Neural cell (in vitro differentiated cells): Measurements from ENCODE around the gene ADD2. TPM values are rescaled to one million over a fixed set of nuclear protein-coding genes. Genes with fewer than 3 reads are reported as not detected.

ENCODE experiments used
- H2AFZ ChIP-seq: fragments of 200-600, 300-800 bp; sonication (generic), shearing (Covaris generic); 2 replicates; pipeline ENCODE4 v1.6.0; 2014; ENCODE audit warnings: low read depth, mild to moderate bottlenecking, antibody characterized with exemption, low read length, moderate library complexity
- H3F3A ChIP-seq: fragments of 200-600 bp; shearing (Covaris generic); 2 replicates; pipeline ENCODE4 v1.6.1; 2016; ENCODE audit warnings: mild to moderate bottlenecking, moderate library complexity, mixed read lengths, antibody characterized with exemption, low read length; ENCODE audit not compliant: insufficient read depth, poor library complexity, severe bottlenecking
- H3K27ac ChIP-seq: fragments of 200-600, 300-800 bp; sonication (generic), shearing (Covaris generic); 2 replicates; pipeline ENCODE4 v1.5.1; 2014; ENCODE audit warnings: mild to moderate bottlenecking, low read length, moderate library complexity
- H3K27me3 ChIP-seq: fragments of 300-800, 200-600 bp; sonication (generic), shearing (Covaris generic); 2 replicates; pipeline ENCODE4 v1.6.0; 2014; ENCODE audit warnings: mild to moderate bottlenecking, low read depth, low read length, moderate library complexity; ENCODE audit not compliant: insufficient read depth
- H3K36me3 ChIP-seq: fragments of 300-800, 200-600 bp; sonication (generic), shearing (Covaris generic); 2 replicates; pipeline ENCODE4 v1.5.1; 2014; ENCODE audit warnings: mild to moderate bottlenecking, antibody characterized with exemption, low read length, moderate library complexity; ENCODE audit not compliant: insufficient read depth
- H3K4me2 ChIP-seq: fragments of 300-800, 200-600 bp; sonication (generic), shearing (Covaris generic); 2 replicates; pipeline ENCODE4 v1.6.0; 2014; ENCODE audit warnings: mild to moderate bottlenecking, low read length
- H3K4me3 ChIP-seq: fragments of 300-800, 200-600 bp; sonication (generic), shearing (Covaris generic); 2 replicates; pipeline ENCODE4 v1.5.1; 2014; ENCODE audit warnings: mild to moderate bottlenecking, low read length, moderate library complexity
- H3K79me2 ChIP-seq: fragments of 200-600 bp; shearing (Covaris generic); replicated peaks from 2 replicates; pipeline ENCODE4 v1.6.0; 2014; ENCODE audit warnings: mild to moderate bottlenecking, low read length, moderate library complexity; ENCODE audit not compliant: insufficient read depth
- H3K9ac ChIP-seq: fragments of 300-800, 200-600 bp; sonication (generic), shearing (Covaris generic); 2 replicates; pipeline ENCODE4 v1.6.1; 2016; ENCODE audit warnings: mild to moderate bottlenecking, low read length, mixed read lengths
- H3K9me2 ChIP-seq: fragments of 200-600 bp; shearing (Covaris generic); 2 replicates; pipeline ENCODE4 v1.6.1; 2016; ENCODE audit warnings: mild to moderate bottlenecking, low read length, mixed read lengths; ENCODE audit not compliant: insufficient read depth
- H3K9me3 ChIP-seq: fragments of 200-600, 300-800 bp; sonication (generic), shearing (Covaris generic); 2 replicates; pipeline ENCODE4 v1.6.1; 2016; ENCODE audit warnings: mild to moderate bottlenecking, mixed run types, low read length, moderate library complexity, mixed read lengths
- H4K20me1 ChIP-seq: fragments of 200-600 bp; shearing (Covaris generic); 2 replicates; pipeline ENCODE4 v1.6.1; 2016; ENCODE audit warnings: mild to moderate bottlenecking, mixed run types; ENCODE audit not compliant: insufficient read depth
- EP300 ChIP-seq: fragments of 450-650 bp; conservative IDR thresholded peaks from 2 replicates; pipeline ENCODE4 v1.6.1; 2014; ENCODE audit warnings: antibody characterized with exemption, mild to moderate bottlenecking, moderate library complexity; ENCODE audit not compliant: poor library complexity, severe bottlenecking
- EZH2 ChIP-seq: fragments of 200-600, 300-800 bp; shearing (Covaris generic), sonication (generic); IDR thresholded peaks from 2 replicates; pipeline ENCODE4 v1.6.1; 2014; ENCODE audit warnings: antibody characterized with exemption, low read length, borderline replicate concordance, mild to moderate bottlenecking; ENCODE audit not compliant: insufficient read depth, poor library complexity, severe bottlenecking
- MXI1 ChIP-seq: fragments of 450-650 bp; conservative IDR thresholded peaks from 2 replicates; pipeline ENCODE4 v1.6.1; 2014; ENCODE audit warnings: antibody characterized with exemption, mild to moderate bottlenecking; ENCODE audit not compliant: poor library complexity, severe bottlenecking
- POLR2AphosphoS5 ChIP-seq: IDR thresholded peaks from 2 replicates; pipeline ENCODE4 v1.6.1; 2012
- RAD21 ChIP-seq: fragments of 450-650 bp; conservative IDR thresholded peaks from 2 replicates; pipeline ENCODE4 v1.6.1; 2014; ENCODE audit warnings: antibody characterized with exemption, mild to moderate bottlenecking, moderate library complexity
- REST ChIP-seq: IDR thresholded peaks from 2 replicates; pipeline ENCODE4 v1.6.1; 2012; ENCODE audit warnings: borderline replicate concordance
- SMC3 ChIP-seq: fragments of 450-650 bp; conservative IDR thresholded peaks from 2 replicates; pipeline ENCODE4 v1.6.1; 2014; ENCODE audit warnings: antibody characterized with exemption, mild to moderate bottlenecking, moderate library complexity; ENCODE audit not compliant: poor library complexity
- TAF1 ChIP-seq: IDR thresholded peaks from 2 replicates; pipeline ENCODE4 v1.6.1; 2012; ENCODE audit warnings: low read depth
- polyA plus RNA-seq: library from polyadenylated mRNA; depleted of rRNA; stranded (reverse); fragments of >200 nt; gene quantifications from 2 replicates; pipeline ENCODE4 v1.2.3, GENCODE V29; 2014
- TF ChIP-seq, protein P1 (sequence below): fragments of 450-650 bp; IDR thresholded peaks from 2 replicates; pipeline ENCODE4 v1.5.1; 2014; ENCODE audit warnings: antibody characterized with exemption, mild to moderate bottlenecking, moderate library complexity; ENCODE audit not compliant: poor library complexity, severe bottlenecking

The ADD2 gene
- polyA plus RNA-seq, 1 donor from 2014 or later = 52.5 TPM

- Histone ChIP-seq H3K27me3 (no peaks in the 10 kb centered on the region), H3K36me3 (peaks cover 14% of the 10 kb centered on the region), H2AFZ (no peak overlapping the region), H3K27ac (no peak overlapping the region), H4K20me1 (no peaks in the 10 kb centered on the region), H3K9me3 (no peaks in the 10 kb centered on the region), H3K9me2 (no peaks in the 10 kb centered on the region), H3K79me2 (no peaks in the 10 kb centered on the region), H3F3A (no peaks in the 10 kb centered on the region), H3K4me3 (no peak overlapping the region), H3K4me2 (no peak overlapping the region), H3K9ac (no peak overlapping the region)
- TF ChIP-seq EP300 (no peak), REST (no peak), EZH2 (no peak), POLR2AphosphoS5 (no peak), SMC3 (no peak), MXI1 (no peak)
- TF ChIP-seq, protein P1, sequence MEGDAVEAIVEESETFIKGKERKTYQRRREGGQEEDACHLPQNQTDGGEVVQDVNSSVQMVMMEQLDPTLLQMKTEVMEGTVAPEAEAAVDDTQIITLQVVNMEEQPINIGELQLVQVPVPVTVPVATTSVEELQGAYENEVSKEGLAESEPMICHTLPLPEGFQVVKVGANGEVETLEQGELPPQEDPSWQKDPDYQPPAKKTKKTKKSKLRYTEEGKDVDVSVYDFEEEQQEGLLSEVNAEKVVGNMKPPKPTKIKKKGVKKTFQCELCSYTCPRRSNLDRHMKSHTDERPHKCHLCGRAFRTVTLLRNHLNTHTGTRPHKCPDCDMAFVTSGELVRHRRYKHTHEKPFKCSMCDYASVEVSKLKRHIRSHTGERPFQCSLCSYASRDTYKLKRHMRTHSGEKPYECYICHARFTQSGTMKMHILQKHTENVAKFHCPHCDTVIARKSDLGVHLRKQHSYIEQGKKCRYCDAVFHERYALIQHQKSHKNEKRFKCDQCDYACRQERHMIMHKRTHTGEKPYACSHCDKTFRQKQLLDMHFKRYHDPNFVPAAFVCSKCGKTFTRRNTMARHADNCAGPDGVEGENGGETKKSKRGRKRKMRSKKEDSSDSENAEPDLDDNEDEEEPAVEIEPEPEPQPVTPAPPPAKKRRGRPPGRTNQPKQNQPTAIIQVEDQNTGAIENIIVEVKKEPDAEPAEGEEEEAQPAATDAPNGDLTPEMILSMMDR = no peak
Measured at GRCh38 chr2:70698847-70699246, 69.2 kb downstream of the ADD2 start.

DNA sequence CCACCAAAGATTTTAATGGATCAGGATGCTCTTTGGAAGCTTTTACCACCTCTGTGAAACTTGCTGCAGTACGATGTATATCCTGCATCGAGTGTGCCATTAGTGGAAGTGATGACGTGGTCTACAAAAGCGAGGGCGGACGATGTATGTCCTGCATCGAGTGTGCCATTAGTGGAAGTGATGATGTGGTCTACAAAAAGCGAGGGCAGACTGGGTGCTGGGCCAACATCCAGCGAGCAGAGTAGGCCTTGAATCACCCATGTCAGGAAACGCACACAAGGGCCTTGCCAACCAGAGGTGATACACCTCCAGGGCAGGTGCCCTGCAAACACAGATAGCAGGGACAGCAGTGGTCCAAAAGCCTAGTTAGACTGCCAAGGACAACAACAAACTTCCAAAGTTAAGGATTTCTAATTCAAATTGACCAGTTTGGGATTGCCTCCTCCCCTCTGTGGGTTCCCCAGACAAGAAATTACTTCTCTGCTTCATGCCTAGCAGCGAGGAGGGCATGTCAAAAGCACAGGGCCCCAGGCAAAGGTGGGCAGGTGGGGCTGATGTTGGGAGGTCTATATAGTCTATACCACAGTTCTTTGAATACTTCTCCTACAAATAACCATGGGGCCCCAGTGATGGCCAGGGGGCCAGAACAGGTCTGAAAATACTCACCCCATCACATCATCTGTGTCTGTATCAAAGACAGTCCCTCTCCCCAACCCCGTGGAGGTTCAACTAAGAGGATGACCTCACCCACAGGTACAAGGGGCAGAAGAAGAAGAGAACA is 70.2 kb downstream of the ADD2 start:
- Histone ChIP-seq H4K20me1 (no peaks in the 10 kb centered on the region), H3K27me3 (no peaks in the 10 kb centered on the region), H3F3A (no peaks in the 10 kb centered on the region), H3K9me3 (no peaks in the 10 kb centered on the region), H3K36me3 (peaks cover 14% of the 10 kb centered on the region), H2AFZ (no peak overlapping the region), H3K9ac (no peak overlapping the region), H3K4me3 (no peak overlapping the region), H3K4me2 (no peak overlapping the region), H3K27ac (no peak overlapping the region), H3K9me2 (no peaks in the 10 kb centered on the region), H3K79me2 (no peaks in the 10 kb centered on the region)
- no peak for TF ChIP-seq RAD21
- TF ChIP-seq TAF1 = no peak
- TF ChIP-seq SMC3 = no peak
- TF ChIP-seq EP300 = no peak
